Kidney epithelial cell (primary cell): ENCODE measurements around the gene AXIN1. TPM values are rescaled to one million over a fixed set of nuclear protein-coding genes. Genes with fewer than 3 reads are reported as not detected.
"Not testable (repeated sequence)": the region's sequence is repeated elsewhere in the genome, so short reads cannot be mapped to it uniquely, and the experiment has no call there.

Experiments
- DNase-seq: peaks from one replicate; pipeline ENCODE4 v3.0.0-alpha.2; 2010; ENCODE audit warnings: low read depth
- H3K27me3 ChIP-seq: 2 replicates; pipeline ENCODE4 v1.6.0; 2011; ENCODE audit warnings: low read length; ENCODE audit not compliant: control insufficient read depth, insufficient read depth
- H3K36me3 ChIP-seq: 2 replicates; pipeline ENCODE4 v1.5.1; 2011; ENCODE audit warnings: low read length; ENCODE audit not compliant: control insufficient read depth, insufficient read depth
- H3K4me3 ChIP-seq: 2 replicates; pipeline ENCODE4 v1.5.1; 2011; ENCODE audit warnings: low read depth, mild to moderate bottlenecking, control low read depth, low read length
- CTCF ChIP-seq: IDR thresholded peaks from 2 replicates; pipeline ENCODE4 v1.5.1; 2011; ENCODE audit warnings: mild to moderate bottlenecking, moderate library complexity, low read length, control low read depth, inconsistent platforms; ENCODE audit not compliant: insufficient read depth, poor library complexity, severe bottlenecking
- total RNA-seq: library from RNA; depleted of rRNA; stranded (reverse); fragments of >200 nt; gene quantifications from 2 replicates; pipeline ENCODE4 v1.2.3, GENCODE V29; 2015

Gene AXIN1
- total RNA-seq, 1 donor from 2014 or later = 43.0 TPM

- DNase-seq = no peak
- no peak for TF ChIP-seq CTCF
- peaks cover 40% of the 10 kb centered on the region for H3K27me3 ChIP-seq
- no peak overlapping the region for H3K4me3 ChIP-seq
- no peaks in the 10 kb centered on the region for H3K36me3 ChIP-seq
These were observed 83.3 kb downstream of the AXIN1 start for GRCh38 chr16:269061-269796.

- Histone ChIP-seq H3K4me3 (no peak overlapping the region), H3K36me3 (no peaks in the 10 kb centered on the region), H3K27me3 (peaks cover 34% of the 10 kb centered on the region)
- TF ChIP-seq CTCF = no peak
- no peak for DNase-seq
These were observed 84.1 kb downstream of the AXIN1 start for GRCh38 chr16:268141-269053.

GRCh38 chr16:267562-267961, 85.0 kb downstream of the AXIN1 start:
- peaks cover 25% of the 10 kb centered on the region for H3K27me3 ChIP-seq
- DNase-seq, H3K36me3 ChIP-seq, H3K4me3 ChIP-seq: not testable (repeated sequence)

- Histone ChIP-seq H3K27me3 (peaks cover 22% of the 10 kb centered on the region), H3K36me3 (no peaks in the 10 kb centered on the region), H3K4me3 (no peak overlapping the region)
- DNase-seq = no peak
- no peak for TF ChIP-seq CTCF
These were observed 86.0 kb downstream of the AXIN1 start for GRCh38 chr16:266258-267164.

GRCh38 chr16:265711-266110, 86.8 kb downstream of the AXIN1 start:
- TF ChIP-seq CTCF = no peak
- no peak overlapping the region for H3K4me3 ChIP-seq
- no peak for DNase-seq
- H3K27me3 ChIP-seq = peaks cover 17% of the 10 kb centered on the region
- no peaks in the 10 kb centered on the region for H3K36me3 ChIP-seq
